Ovary (tissue), 3 donors: ENCODE data around the gene CALCR.
"Not testable (repeated sequence)": the region's sequence is repeated elsewhere in the genome, so short reads cannot be mapped to it uniquely, and the experiment has no call there.

Source experiments
- EP300 ChIP-seq: sonication (generic); formaldehyde crosslinking; IDR thresholded peaks from one replicate; pipeline ENCODE4 v1.6.1; 2017; ENCODE audit warnings: antibody characterized with exemption
- TF ChIP-seq, protein P1 (sequence below), 3 donors: fragments of 450-650 bp in 2 of 3; fragments of 200-600 bp in 1 of 3; IDR thresholded peaks; one replicate each; pipeline versions ENCODE4 v1.5.1 to v1.8.0; 2016 to 2022; ENCODE audit warnings: antibody characterized with exemption in 3 of 3, mild to moderate bottlenecking in 1 of 3
- donor health status: DM: no; HTN: no; CAD: no.

- TF ChIP-seq, protein P1, sequence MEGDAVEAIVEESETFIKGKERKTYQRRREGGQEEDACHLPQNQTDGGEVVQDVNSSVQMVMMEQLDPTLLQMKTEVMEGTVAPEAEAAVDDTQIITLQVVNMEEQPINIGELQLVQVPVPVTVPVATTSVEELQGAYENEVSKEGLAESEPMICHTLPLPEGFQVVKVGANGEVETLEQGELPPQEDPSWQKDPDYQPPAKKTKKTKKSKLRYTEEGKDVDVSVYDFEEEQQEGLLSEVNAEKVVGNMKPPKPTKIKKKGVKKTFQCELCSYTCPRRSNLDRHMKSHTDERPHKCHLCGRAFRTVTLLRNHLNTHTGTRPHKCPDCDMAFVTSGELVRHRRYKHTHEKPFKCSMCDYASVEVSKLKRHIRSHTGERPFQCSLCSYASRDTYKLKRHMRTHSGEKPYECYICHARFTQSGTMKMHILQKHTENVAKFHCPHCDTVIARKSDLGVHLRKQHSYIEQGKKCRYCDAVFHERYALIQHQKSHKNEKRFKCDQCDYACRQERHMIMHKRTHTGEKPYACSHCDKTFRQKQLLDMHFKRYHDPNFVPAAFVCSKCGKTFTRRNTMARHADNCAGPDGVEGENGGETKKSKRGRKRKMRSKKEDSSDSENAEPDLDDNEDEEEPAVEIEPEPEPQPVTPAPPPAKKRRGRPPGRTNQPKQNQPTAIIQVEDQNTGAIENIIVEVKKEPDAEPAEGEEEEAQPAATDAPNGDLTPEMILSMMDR (IDR thresholded peaks at IDR 0.05), result not testable (repeated sequence)
- not testable (repeated sequence) for TF ChIP-seq EP300
Measured at GRCh38 chr7:93491860-93492259, 82.7 kb downstream of the CALCR start.
